SK-MEL-5 (cell line): Measurements from ENCODE around the gene PRPF40B. TPM values are rescaled to one million over a fixed set of nuclear protein-coding genes. Genes with fewer than 3 reads are reported as not detected.
A peak's percentile ranks its signal among the peaks of the same experiment; 100 is the strongest.

Experiments used
- DNase-seq: peaks from one replicate; pipeline ENCODE4 v3.0.0-alpha.2; 2016; ENCODE audit warnings: low read depth, low spot score
- in situ Hi-C: cut with HindIII; loops from 2 replicates; pipeline ENCODE4 v1.10.0; 2016; ENCODE audit warnings: low sequenced_read_pairs, high pct_unique_total_duplicates, low pct_unique_long_range_greater_than_20kb
- total RNA-seq: library from RNA; depleted of rRNA; stranded (reverse); fragments of >200 nt; shearing (Covaris generic); gene quantifications from 2 replicates; pipeline ENCODE4 v1.2.3, GENCODE V29; 2014

The PRPF40B gene
- total RNA-seq, 1 experiment from 2014 or later: 13.3 TPM

GRCh38 chr12:49646871-49647654, 23.7 kb downstream of the PRPF40B start:
- DNase-seq: no peak
- in situ Hi-C loops: no loop called here

- in situ Hi-C loops: no loop called here
- no peak for DNase-seq
These were observed 24.7 kb downstream of the PRPF40B start for GRCh38 chr12:49647827-49648711.

- in situ Hi-C loops: no loop called here
- DNase-seq: no peak
These were observed 25.3 kb downstream of the PRPF40B start for GRCh38 chr12:49648712-49649003.

- DNase-seq: no peak
- in situ Hi-C loops: no loop called here
These were observed 26.1 kb downstream of the PRPF40B start for GRCh38 chr12:49649445-49649844.

- no peak for DNase-seq
- in situ Hi-C loops: no loop called here
These were observed 26.5 kb downstream of the PRPF40B start for GRCh38 chr12:49649892-49650291.

GRCh38 chr12:49651855-49652254, 28.5 kb downstream of the PRPF40B start:
- in situ Hi-C loops: no loop called here
- no peak for DNase-seq

- DNase-seq: no peak
- in situ Hi-C loops: no loop called here
These were observed 29.7 kb downstream of the PRPF40B start for GRCh38 chr12:49652921-49653520.

GRCh38 chr12:49654715-49655114, 31.4 kb downstream of the PRPF40B start:
- no peak for DNase-seq
- in situ Hi-C loops: no loop called here

GRCh38 chr12:49655595-49656236, 32.4 kb downstream of the PRPF40B start:
- in situ Hi-C loops: no loop called here
- no peak for DNase-seq

GRCh38 chr12:49658276-49658675, 34.9 kb downstream of the PRPF40B start:
- in situ Hi-C loops: no loop called here
- no peak for DNase-seq

GRCh38 chr12:49659753-49660152, 36.4 kb downstream of the PRPF40B start:
- in situ Hi-C loops: no loop called here
- DNase-seq: no peak

- no peak for DNase-seq
- in situ Hi-C loops: no loop called here
These were observed 37.8 kb downstream of the PRPF40B start for GRCh38 chr12:49661191-49661590.

- in situ Hi-C loops: no loop called here
- DNase-seq: no peak
These were observed 38.4 kb downstream of the PRPF40B start for GRCh38 chr12:49661746-49662145.

- in situ Hi-C loops: no loop called here
- peak; percentile 58 for DNase-seq
These were observed 39.9 kb downstream of the PRPF40B start for GRCh38 chr12:49662998-49663843.

GRCh38 chr12:49664167-49664566, 40.8 kb downstream of the PRPF40B start:
- in situ Hi-C loops: no loop called here
- DNase-seq: no peak

- DNase-seq: no peak
- in situ Hi-C loops: no loop called here
These were observed 41.4 kb downstream of the PRPF40B start for GRCh38 chr12:49664591-49665239.

GRCh38 chr12:49665384-49665783, 42.0 kb downstream of the PRPF40B start:
- no peak for DNase-seq
- in situ Hi-C loops: no loop called here
